Fibroblast of the aortic adventitia (primary cell): Measurements from ENCODE around the gene MICALL2. TPM values are rescaled to one million over a fixed set of nuclear protein-coding genes. Genes with fewer than 3 reads are reported as not detected.

Experiments
- DNase-seq: peaks from one replicate; pipeline ENCODE4 v3.0.0-alpha.2; 2010; ENCODE audit warnings: low read depth
- H3K4me3 ChIP-seq: 2 replicates; pipeline ENCODE4 v1.5.1; 2011; ENCODE audit warnings: low read depth, mild to moderate bottlenecking, control low read depth, low read length, moderate library complexity
- CTCF ChIP-seq: IDR thresholded peaks from 2 replicates; pipeline ENCODE4 v1.5.1; 2011; ENCODE audit warnings: mild to moderate bottlenecking, low read length, control low read depth, inconsistent platforms; ENCODE audit not compliant: insufficient read depth
- total RNA-seq: library from RNA; depleted of rRNA; stranded (reverse); fragments of >200 nt; gene quantifications from 2 replicates; pipeline ENCODE4 v1.2.3, GENCODE V29; 2012; ENCODE audit warnings: low replicate concordance

The MICALL2 gene
- total RNA-seq, 1 donor: 21.5 TPM

- no peak for DNase-seq
- no peak overlapping the region for H3K4me3 ChIP-seq
- no peak for TF ChIP-seq CTCF
Measured at GRCh38 chr7:1479287-1479686, 20.0 kb upstream of the MICALL2 start.

GRCh38 chr7:1478480-1478879 is 19.2 kb upstream of the MICALL2 start:
- DNase-seq: no peak
- H3K4me3 ChIP-seq: no peak overlapping the region
- no peak for TF ChIP-seq CTCF

- no peak for TF ChIP-seq CTCF
- no peak overlapping the region for H3K4me3 ChIP-seq
- no peak for DNase-seq
Measured at GRCh38 chr7:1476859-1477258, 17.6 kb upstream of the MICALL2 start.

- no peak for TF ChIP-seq CTCF
- no peak for DNase-seq
- no peak overlapping the region for H3K4me3 ChIP-seq
Measured at GRCh38 chr7:1475991-1476390, 16.7 kb upstream of the MICALL2 start.

- DNase-seq: no peak
- H3K4me3 ChIP-seq: no peak overlapping the region
- no peak for TF ChIP-seq CTCF
Measured at GRCh38 chr7:1475393-1475792, 16.1 kb upstream of the MICALL2 start.

GRCh38 chr7:1474736-1475135 is 15.5 kb upstream of the MICALL2 start:
- no peak overlapping the region for H3K4me3 ChIP-seq
- DNase-seq: peak; percentile 44
- TF ChIP-seq CTCF: no peak

GRCh38 chr7:1473864-1474512 is 14.7 kb upstream of the MICALL2 start:
- no peak overlapping the region for H3K4me3 ChIP-seq
- peak; percentile 83 for DNase-seq
- TF ChIP-seq CTCF: peak; percentile 84
